NB4 (cell line): ENCODE measurements around the gene SYNE1.
A peak's percentile ranks its signal among the peaks of the same experiment; 100 is the strongest.

Experiments
- DNase-seq: peaks from one replicate; pipeline ENCODE4 v3.0.0; 2010; ENCODE audit warnings: low read depth
- H3K4me3 ChIP-seq: one replicate; pipeline ENCODE4 v1.5.1; 2011; ENCODE audit warnings: mild to moderate bottlenecking, low read depth, low read length, moderate library complexity
- CTCF ChIP-seq: IDR thresholded peaks from one replicate; pipeline ENCODE4 v1.5.1; 2012; ENCODE audit warnings: low read depth, low read length
- MAX ChIP-seq: IDR thresholded peaks from 2 replicates; pipeline ENCODE4 v1.6.1; 2011; ENCODE audit warnings: low read depth, low read length
- MYC ChIP-seq: IDR thresholded peaks from 2 replicates; pipeline ENCODE4 v1.6.1; 2011; ENCODE audit warnings: low read depth, low read length
- POLR2A ChIP-seq: IDR thresholded peaks from 2 replicates; pipeline ENCODE4 v1.6.1; 2011; ENCODE audit warnings: mild to moderate bottlenecking; ENCODE audit not compliant: insufficient read length; ENCODE audit errors: extremely low read depth

The SYNE1 gene

GRCh38 chr6:152595499-152595898 lies 41.7 kb downstream of the SYNE1 start:
- no peak overlapping the region for H3K4me3 ChIP-seq
- DNase-seq = no peak
- TF ChIP-seq MYC = no peak
- TF ChIP-seq CTCF = peak; percentile 35
- no peak for TF ChIP-seq MAX
- TF ChIP-seq POLR2A = no peak

GRCh38 chr6:152594701-152595100 lies 42.5 kb downstream of the SYNE1 start:
- DNase-seq = no peak
- TF ChIP-seq POLR2A = no peak
- TF ChIP-seq MAX = no peak
- TF ChIP-seq CTCF = no peak
- TF ChIP-seq MYC = no peak
- H3K4me3 ChIP-seq = no peak overlapping the region

GRCh38 chr6:152588456-152588855 lies 48.7 kb downstream of the SYNE1 start:
- H3K4me3 ChIP-seq = no peak overlapping the region
- no peak for TF ChIP-seq MYC
- no peak for TF ChIP-seq CTCF
- TF ChIP-seq MAX = no peak
- no peak for TF ChIP-seq POLR2A
- no peak for DNase-seq

GRCh38 chr6:152587473-152587872 lies 49.7 kb downstream of the SYNE1 start:
- H3K4me3 ChIP-seq = no peak overlapping the region
- no peak for TF ChIP-seq POLR2A
- no peak for TF ChIP-seq MAX
- TF ChIP-seq CTCF = no peak
- TF ChIP-seq MYC = no peak
- DNase-seq = peak; percentile 80

- TF ChIP-seq POLR2A (no peak), MYC (no peak), CTCF (no peak), MAX (no peak)
- no peak for DNase-seq
Measured at GRCh38 chr6:152585236-152585635, 51.9 kb downstream of the SYNE1 start.

GRCh38 chr6:152583888-152584287 lies 53.3 kb downstream of the SYNE1 start:
- no peak overlapping the region for H3K4me3 ChIP-seq
- no peak for DNase-seq
- TF ChIP-seq POLR2A (no peak), CTCF (no peak), MAX (no peak), MYC (no peak)

More at GRCh38 chr6:152585236-152585635, 51.9 kb downstream of the SYNE1 start:
- no peak overlapping the region for H3K4me3 ChIP-seq
